NCI-H2029 (cell line): ENCODE data around the gene C1QTNF9.
"Not testable (repeated sequence)": the region's sequence is repeated elsewhere in the genome, so short reads cannot be mapped to it uniquely, and the experiment has no call there.

Experiments
- DNase-seq: peaks from one replicate; lab custom pipeline; 2025; lab: John Stamatoyannopoulos, UW

C1QTNF9 gene

DNA sequence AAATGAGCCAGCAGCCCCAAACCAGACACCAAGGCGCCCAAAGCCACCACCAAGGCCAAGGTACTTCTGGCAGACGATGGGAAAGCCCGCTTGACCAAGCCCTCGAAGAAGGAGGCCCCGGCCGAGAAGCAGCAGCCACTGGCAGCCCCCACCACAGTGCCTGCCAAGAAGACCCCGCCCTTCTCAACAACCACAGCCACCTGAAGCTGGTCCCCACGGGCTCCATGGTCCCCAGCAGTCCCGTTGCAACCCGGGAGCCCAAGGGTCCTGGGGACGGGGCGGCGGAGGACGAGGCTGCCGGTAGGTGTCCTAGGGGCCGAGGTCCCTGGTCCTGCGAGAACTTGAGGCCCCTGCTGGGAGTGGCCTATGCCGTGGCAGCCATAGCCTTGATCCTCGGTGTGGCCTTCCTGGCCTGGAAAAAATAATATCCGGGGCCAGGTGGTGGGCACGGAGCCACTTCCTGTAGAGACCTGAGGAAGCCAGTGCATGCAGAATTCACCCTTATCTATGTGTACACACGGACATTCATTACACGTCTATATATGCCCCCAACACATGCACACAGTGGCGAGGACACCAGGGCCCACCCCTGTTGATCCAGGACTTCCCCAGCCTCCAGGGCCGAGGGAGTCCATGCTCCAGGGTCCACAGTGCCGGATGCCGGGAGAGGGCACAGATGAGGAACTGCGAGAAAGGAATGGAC lies 13.8 kb downstream of the C1QTNF9 start:
- no peak for DNase-seq

GRCh38 chr13:24323739-24324075 lies 14.3 kb downstream of the C1QTNF9 start:
- no peak for DNase-seq

- DNase-seq, result not testable (repeated sequence)
These were observed 18.2 kb downstream of the C1QTNF9 start for GRCh38 chr13:24327598-24327997.

DNA sequence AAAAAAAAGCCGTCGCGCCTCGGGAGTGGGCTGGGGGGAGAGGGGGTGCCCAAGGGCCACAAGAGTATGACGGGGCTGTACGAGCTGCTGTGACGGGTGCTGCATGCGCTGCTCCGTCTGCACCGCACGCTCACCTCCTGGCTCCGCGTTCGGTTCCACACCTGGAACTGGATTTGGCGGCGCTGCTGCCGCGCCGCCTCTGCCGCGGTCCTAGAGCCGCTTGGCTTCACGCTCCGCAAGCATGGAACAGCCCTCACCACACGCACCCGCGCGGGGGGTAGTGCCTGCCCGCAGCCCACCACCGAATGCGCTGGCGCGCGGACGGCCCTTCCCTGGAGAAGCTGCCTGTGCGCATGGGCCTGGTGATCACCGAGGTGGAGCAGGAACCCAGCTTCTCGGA lies 18.8 kb downstream of the C1QTNF9 start:
- no peak for DNase-seq

GRCh38 chr13:24338721-24339120 lies 29.3 kb downstream of the C1QTNF9 start:
- no peak for DNase-seq

DNA sequence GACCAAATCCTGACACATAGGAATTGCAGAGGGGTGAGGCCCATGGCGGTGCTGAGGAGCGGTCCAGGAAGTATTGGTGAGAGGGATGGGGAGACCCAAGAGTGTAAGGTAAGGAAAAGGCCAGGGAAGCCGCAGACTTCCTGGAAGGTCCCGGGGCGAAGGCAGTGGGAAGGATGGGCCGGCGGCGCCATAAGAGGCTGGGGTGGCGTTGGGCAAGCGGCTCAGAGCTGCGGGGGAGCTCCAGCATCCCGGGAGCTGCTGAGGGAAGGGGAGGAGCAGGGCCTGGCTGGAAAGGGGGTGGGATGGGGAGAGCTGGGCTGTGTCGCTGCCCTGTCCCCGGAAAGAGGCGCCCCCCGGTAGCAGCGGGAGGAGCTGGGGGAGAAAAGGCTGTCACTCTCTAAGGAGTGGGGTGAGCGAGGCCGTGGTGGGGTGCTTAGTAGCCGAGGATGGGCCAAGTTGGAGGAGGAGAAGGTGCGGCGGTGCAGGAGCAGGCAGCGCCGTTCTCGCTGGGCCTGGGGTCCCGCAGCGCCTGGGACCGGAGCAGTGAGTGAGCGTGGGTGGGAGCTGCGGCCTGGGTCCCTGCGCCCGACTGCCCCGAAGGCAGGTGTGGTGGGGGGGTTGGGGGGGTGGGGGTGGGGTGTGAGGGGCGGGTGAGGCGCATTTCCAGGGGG lies 30.7 kb downstream of the C1QTNF9 start:
- no peak for DNase-seq

DNA sequence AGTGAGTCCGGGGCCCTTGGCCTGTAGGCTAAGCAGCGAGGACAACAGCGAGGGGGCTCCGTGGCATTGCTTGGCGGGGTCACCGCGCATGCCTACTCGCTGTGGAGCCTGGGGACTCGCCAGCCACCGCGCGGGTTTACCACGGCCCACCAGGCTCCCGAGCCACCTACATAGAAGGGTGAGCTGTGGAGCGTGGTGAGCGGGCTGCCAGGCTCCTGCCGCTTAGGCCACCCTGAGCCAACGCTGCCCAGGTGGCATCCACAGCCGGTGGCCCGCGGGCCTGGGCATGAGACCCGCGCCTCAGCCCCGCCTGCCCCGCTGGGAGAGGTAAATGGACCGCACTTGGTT lies 31.2 kb downstream of the C1QTNF9 start:
- DNase-seq, result no peak

GRCh38 chr13:24341439-24341838 lies 32.1 kb downstream of the C1QTNF9 start:
- DNase-seq, result peak; percentile 38

DNA sequence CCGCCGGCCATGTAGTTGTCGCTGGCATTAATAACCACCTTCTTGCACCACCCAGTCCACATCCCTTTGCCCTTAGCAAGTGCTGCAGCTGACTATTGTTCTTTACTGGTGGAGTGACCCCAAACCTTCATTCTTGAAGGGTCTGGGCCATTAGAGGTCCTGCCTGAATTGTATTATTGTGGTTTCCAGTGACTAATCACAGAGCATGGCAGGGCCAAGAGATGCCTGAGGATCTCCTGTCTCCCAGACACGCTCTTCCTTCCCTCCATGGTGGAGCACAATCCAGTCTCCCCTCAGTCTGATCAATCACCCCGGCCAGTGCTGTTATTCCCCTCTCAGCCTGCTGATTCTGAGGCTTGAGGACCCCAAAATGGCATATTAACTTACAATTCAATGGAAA lies 39.0 kb downstream of the C1QTNF9 start:
- DNase-seq, result no peak

- peak; percentile 80 for DNase-seq
These were observed 39.6 kb downstream of the C1QTNF9 start for GRCh38 chr13:24348797-24349515.

DNA sequence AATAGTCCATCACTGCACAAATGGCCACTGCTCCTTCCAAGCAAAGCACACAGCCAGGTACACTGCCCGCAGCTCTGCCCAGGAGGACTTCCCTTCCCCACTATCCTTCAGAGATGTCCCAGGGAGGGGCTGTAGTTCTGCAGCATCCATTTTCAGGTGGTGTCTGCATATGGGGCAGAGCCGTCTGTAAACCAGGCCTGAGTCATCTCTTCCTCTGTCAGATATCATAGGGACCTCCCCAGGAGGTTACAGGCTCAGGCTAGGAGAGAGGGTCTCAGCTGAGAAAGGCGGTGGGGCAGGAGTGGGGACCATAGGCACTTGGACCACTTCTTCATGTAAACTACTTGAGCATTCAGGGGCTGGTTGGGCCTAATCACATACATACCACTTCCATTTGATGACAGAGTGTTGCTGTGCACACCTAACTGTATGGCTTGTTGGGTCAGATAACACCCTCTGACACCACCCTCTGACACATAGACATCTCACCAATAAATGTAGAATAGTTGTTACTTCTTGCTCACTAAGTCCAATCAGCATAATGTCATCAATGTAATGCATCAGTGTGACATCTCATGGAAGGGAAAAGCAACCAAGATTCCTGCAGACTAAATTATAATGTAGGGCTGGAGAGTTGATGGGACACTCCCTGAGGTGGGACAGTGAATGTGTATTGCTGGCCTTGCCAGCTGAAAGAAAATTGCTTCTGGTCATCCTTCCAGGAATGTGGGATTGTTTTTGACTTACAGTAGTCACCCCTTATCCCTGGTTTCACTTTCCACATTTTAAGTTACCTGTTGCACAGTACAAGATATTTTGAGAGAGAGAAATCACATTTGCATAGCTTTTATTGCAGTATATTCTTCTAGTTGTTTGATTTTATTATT lies 40.6 kb downstream of the C1QTNF9 start:
- not testable (repeated sequence) for DNase-seq

DNA sequence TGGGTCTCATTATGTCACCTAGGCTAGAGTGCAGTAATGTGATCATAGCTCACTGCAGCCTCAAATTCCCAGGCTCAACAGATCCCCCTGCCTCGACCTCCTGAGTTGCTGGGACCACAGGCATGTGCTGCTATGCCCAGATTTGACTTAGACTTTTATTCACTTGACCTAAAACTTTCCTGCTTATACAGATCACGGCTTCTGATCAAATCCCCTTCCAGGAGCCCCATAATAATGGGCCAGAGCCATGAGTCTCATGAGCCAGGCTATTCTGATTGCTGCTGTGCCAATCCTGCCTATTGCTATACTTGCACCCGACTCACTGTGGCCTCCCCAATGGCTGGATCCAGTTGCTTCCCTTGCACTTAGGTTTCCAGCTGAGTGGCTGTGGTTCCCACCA lies 42.0 kb downstream of the C1QTNF9 start:
- DNase-seq, result no peak

DNA sequence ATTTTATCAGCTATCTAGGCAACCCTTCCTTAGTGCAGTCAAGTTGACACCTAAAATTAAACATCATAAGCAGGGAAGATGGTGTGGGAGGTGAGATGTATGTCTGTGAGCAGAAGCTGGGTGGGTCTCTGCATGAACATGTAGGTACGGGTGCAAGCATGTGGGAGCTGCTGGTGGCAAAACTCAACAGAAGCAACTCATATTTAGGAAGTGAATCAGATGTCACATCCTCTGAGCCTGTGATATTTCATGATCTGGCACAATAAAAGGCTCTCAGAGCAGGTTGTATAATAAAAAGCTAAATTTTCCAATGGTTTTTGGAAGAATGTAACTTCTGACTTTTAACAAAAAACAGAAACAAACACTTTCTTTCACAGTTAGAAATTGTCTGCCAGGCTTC lies 44.4 kb downstream of the C1QTNF9 start:
- DNase-seq, result no peak

- DNase-seq, result no peak
These were observed 45.7 kb downstream of the C1QTNF9 start for GRCh38 chr13:24355103-24355502.

- no peak for DNase-seq
These were observed 46.9 kb downstream of the C1QTNF9 start for GRCh38 chr13:24356270-24356669.

DNA sequence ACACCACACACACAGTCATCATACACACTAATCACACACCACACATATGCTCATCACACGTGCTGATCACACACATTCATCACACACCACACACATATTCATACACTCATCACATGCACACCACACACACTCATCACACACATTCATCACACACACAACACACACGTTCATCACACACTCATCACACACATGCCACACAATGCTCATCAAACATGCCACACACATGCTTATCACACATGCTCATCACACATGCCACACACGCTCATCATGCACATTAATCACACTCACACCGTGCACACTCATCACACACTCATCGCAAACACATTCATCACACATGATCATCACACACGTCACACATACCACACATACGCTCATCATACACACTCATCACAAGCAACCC lies 47.5 kb downstream of the C1QTNF9 start:
- no peak for DNase-seq

GRCh38 chr13:24357756-24358155 lies 48.4 kb downstream of the C1QTNF9 start:
- DNase-seq, result no peak

- DNase-seq, result not testable (repeated sequence)
These were observed 49.5 kb downstream of the C1QTNF9 start for GRCh38 chr13:24358836-24359235.

GRCh38 chr13:24359252-24359651 lies 49.9 kb downstream of the C1QTNF9 start:
- not testable (repeated sequence) for DNase-seq

- DNase-seq, result no peak
These were observed 50.7 kb downstream of the C1QTNF9 start for GRCh38 chr13:24360106-24360505.

DNA sequence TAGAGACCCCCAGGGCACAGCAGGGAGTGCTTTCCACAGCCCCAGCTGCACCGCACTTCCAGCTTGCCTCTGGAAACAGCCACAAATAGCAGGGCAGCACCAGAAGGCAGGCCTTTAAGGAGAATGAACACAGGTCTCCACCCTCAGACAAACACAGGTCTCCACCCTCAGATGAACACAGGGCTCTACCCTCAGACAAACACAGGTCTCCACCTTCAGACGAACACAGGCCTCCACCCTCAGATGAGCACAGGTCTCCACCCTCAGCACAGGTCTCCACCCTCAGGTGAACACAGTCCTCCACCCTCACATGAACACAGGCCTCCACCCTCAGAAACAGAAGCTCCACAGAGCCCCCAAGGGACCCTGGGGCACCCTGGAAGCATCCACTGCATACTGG lies 51.7 kb downstream of the C1QTNF9 start:
- DNase-seq, result no peak

GRCh38 chr13:24361852-24362366 lies 52.5 kb downstream of the C1QTNF9 start:
- DNase-seq, result no peak
